PC-3 (cell line): ENCODE results near the gene PRDM15.

Experiments
- EZH2 ChIP-seq: fragments of 300-600 bp; sonication (generic); IDR thresholded peaks from one replicate; pipeline ENCODE4 v1.6.1; 2017; ENCODE audit warnings: antibody characterized with exemption, mild to moderate bottlenecking, low read length; ENCODE audit not compliant: unreplicated experiment
- TF ChIP-seq, protein P1 (sequence below): fragments of 300-600 bp; sonication (generic); conservative IDR thresholded peaks from 2 replicates; pipeline ENCODE4 v1.5.1; 2017; ENCODE audit warnings: antibody characterized with exemption, low read depth, mild to moderate bottlenecking, low read length

DNA sequence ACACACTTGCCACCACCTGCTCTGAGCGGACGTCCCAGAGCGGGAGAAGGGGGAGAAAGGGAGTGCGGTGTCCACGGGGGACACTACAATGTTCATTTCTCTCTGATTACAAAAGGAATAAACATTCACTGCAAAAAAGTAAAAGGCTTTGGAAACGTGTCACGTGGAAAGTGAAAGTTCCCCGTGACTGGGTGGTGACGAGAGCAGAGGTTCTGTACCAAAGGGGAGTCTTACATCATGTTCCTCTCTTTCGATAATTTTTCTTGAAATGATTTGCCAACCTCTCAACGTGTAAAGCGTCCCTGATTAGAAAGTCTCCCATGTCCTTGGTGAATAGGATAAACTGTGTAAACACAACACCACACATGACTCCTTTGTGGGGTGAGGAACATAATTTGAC, 22.0 kb upstream of the PRDM15 start:
- TF ChIP-seq EZH2, result no peak
- TF ChIP-seq, protein P1, sequence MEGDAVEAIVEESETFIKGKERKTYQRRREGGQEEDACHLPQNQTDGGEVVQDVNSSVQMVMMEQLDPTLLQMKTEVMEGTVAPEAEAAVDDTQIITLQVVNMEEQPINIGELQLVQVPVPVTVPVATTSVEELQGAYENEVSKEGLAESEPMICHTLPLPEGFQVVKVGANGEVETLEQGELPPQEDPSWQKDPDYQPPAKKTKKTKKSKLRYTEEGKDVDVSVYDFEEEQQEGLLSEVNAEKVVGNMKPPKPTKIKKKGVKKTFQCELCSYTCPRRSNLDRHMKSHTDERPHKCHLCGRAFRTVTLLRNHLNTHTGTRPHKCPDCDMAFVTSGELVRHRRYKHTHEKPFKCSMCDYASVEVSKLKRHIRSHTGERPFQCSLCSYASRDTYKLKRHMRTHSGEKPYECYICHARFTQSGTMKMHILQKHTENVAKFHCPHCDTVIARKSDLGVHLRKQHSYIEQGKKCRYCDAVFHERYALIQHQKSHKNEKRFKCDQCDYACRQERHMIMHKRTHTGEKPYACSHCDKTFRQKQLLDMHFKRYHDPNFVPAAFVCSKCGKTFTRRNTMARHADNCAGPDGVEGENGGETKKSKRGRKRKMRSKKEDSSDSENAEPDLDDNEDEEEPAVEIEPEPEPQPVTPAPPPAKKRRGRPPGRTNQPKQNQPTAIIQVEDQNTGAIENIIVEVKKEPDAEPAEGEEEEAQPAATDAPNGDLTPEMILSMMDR, result no peak
